GM12875 (cell line): ENCODE data around the gene MYO18B.

Experiments used
- H3K4me3 ChIP-seq: one replicate; pipeline ENCODE4 v1.5.1; 2011; ENCODE audit warnings: low read depth, low read length, control low read depth
- TF ChIP-seq, protein P1 (sequence below): IDR thresholded peaks from 2 replicates; pipeline ENCODE4 v1.5.1; 2011; ENCODE audit warnings: low read depth, mild to moderate bottlenecking, control low read depth, inconsistent platforms, low read length, moderate library complexity, borderline replicate concordance; ENCODE audit not compliant: insufficient read depth

The MYO18B gene

DNA sequence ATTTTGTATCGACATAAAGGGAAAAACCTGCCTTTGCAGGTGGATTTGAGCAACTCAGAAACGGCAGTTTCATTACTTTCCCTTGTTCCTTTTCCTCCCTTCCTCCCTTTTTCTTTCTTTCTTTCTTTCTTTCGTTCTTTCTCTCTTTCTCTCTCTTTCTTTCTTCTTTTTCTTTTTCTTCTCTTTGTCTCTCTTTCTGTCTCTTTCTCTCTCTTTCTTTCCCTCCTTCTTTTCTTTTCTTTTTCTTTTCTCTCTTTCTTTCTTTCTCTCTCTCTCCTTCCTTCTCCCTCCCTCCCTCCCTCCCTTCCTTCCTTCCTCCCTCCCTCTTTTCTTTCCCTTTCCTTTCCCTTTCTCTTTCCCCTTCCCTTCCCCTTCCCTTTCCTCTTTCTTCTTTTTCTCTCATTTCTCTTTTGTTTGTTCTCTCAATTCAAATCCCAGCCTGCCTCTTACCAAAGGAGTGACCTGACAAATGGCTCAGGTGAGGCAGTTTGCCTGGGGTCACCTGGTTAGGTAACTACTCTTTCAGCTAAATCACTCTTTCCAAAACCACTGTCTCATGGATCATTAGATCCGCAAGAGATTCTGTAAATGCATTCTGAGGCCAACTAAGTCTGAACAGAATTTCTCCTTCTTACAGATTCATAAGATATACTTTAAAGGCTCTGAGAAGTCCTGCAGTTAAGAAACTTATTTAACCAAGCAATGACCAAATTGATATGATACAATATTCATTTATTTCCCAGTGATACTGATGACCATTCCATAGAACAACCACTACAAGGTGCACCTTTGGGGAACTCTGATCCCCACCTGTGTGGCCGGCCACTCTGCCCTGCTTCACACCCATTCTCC is 75.3 kb downstream of the MYO18B start:
- no peak overlapping the region for H3K4me3 ChIP-seq
- TF ChIP-seq, protein P1, sequence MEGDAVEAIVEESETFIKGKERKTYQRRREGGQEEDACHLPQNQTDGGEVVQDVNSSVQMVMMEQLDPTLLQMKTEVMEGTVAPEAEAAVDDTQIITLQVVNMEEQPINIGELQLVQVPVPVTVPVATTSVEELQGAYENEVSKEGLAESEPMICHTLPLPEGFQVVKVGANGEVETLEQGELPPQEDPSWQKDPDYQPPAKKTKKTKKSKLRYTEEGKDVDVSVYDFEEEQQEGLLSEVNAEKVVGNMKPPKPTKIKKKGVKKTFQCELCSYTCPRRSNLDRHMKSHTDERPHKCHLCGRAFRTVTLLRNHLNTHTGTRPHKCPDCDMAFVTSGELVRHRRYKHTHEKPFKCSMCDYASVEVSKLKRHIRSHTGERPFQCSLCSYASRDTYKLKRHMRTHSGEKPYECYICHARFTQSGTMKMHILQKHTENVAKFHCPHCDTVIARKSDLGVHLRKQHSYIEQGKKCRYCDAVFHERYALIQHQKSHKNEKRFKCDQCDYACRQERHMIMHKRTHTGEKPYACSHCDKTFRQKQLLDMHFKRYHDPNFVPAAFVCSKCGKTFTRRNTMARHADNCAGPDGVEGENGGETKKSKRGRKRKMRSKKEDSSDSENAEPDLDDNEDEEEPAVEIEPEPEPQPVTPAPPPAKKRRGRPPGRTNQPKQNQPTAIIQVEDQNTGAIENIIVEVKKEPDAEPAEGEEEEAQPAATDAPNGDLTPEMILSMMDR: no peak

DNA sequence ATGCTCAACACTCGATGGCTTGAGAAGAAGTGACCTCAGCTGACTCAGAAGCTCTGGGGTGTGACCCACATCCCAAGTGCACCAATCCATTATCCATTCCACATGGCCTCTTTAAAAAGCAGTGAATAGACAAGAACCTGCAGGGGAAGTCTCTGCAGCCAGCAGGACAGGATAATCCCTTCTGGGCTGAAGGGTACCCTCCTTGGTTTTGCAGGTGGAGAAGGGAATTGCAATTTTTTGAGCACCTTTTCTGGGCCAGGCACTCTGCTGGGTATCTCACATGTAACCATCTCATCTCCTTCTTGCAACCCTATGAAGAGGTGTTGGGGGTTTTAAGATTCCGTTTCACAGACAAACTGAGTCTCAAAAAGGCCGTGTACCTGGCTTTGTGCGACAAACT is 76.6 kb downstream of the MYO18B start:
- TF ChIP-seq, protein P1: no peak
- H3K4me3 ChIP-seq: no peak overlapping the region

DNA sequence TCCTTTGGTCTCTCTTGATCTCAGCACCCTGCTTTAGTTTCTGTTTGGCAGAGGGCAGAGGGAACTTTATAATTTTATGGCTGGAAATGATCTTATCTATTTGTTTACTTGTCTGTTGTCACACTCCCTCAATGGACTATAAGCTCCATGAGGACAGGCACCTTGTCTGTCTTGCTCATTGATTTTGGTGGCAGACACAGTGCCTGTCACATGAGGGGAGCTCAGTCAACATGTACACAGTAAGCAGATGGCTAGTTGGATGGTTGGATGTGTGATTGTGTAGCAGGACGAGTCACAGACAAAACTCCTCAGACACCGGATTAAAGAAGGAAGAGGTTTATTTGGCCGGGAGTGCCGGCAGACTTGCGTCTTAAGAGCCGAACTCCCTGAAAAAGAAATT is 80.4 kb downstream of the MYO18B start:
- TF ChIP-seq, protein P1: no peak
- H3K4me3 ChIP-seq: no peak overlapping the region

DNA sequence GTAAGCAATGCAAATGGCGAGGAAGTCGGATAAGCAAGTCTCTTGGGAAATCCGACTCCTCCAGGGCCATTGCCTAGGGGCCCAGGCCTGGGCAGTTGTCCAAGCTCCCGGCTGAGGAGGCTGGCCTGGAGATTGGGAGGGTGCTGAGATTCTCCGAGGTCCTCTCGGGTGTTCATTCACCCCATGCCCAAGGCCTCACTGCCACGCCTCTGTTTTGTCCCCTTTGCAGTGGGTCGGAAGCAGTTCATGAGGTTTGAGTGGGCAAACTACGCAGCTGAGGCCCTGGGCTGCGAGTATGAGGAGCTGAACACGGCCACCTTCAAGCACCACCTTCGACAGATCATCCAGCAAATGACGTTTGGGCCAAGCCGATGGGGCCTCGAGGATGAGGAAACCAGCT is 81.3 kb downstream of the MYO18B start:
- TF ChIP-seq, protein P1: no peak
- no peak overlapping the region for H3K4me3 ChIP-seq

DNA sequence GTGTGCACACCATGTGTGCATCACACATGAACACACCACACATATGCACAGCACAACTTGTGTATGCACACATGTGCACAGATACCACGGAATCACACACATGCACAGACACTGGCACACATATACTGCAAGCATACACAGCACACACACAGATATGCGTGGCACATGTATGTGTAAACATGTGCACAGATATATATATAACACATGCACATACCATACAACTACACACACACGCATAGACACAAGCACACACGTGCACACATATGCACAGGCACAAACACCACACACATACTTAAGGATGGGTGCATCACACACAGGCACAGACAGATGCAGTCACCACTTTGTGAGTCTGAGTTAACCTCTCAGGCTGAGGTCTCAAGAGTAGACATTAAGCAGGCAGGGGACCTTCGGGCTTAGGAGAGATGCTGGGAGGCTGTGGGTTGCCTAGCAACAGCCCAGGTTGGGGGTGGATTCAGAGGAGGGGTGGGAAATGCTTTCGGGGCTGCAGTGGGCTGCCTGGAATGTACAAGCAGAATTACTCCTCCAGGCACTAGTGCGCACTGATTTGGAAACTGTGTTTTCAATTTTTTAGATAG is 82.9 kb downstream of the MYO18B start:
- TF ChIP-seq, protein P1: no peak
- H3K4me3 ChIP-seq: no peak overlapping the region

DNA sequence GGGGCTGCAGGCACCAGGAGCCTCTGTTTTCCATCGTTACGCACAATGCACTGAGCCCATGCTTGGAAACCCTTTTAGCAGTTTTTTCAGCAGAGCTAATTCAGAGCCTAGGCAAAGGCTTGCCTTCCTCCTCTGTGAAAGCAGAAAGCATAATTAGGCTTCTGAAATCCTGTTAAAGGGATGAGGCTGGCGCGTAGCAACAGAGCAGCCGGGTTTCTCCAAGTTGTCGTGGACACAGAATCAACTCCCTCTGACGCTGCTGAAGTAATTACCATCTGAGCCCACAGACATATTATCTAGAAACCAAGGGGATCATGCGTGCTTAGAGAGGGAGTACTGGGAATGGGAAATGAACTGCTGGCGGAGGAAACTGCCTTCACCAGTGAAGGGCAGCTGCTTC is 85.4 kb downstream of the MYO18B start:
- no peak overlapping the region for H3K4me3 ChIP-seq
- TF ChIP-seq, protein P1: no peak

DNA sequence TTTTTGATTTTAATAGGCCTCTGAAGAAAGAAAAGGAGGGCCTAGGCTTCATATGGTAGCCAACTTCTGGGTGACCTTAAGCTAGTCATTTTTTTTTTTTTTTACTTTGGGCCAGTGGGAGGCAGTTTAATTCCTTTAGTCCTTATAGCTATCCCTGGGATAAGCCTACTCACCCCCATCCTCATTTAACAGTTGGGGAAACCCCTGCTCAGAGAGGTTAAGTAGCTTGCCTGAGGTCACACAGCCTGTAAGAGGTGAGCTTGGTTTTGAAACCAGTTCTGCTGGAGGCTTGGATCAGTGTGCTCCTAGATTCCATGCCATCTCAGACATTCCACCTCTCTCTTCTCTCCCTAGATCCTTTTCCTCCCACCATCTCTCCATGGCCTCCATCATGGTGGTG is 86.4 kb downstream of the MYO18B start:
- TF ChIP-seq, protein P1: no peak
- no peak overlapping the region for H3K4me3 ChIP-seq
